GM12874 (cell line): Measurements from ENCODE around the gene C11orf54.
A peak's percentile ranks its signal among the peaks of the same experiment; 100 is the strongest.

ENCODE experiments used
- CTCF ChIP-seq: IDR thresholded peaks from 2 replicates; pipeline ENCODE4 v1.5.1; 2011; ENCODE audit warnings: low read depth, mild to moderate bottlenecking, control low read depth, low read length, moderate library complexity; ENCODE audit not compliant: insufficient read depth

Gene C11orf54

DNA sequence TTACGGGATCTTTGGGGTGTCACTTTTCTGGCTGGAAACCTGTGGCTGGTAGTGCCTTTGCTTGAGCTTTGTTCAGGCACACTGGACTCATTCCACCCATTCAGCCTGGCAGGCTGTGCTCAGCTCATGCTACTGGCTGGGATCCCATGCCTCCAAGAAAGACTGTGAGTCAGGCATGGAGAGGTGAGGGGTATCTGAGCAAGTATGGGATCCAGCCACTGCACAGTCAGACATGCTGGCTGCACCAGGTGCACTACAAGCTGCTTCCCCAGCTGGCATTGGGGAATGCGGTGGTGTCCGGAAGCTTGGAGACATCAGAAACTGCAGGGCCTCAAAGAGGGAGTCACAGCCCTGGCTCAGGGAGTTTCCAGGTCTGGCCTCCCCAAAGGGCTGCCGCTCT, 30.7 kb downstream of the C11orf54 start:
- no peak for TF ChIP-seq CTCF

DNA sequence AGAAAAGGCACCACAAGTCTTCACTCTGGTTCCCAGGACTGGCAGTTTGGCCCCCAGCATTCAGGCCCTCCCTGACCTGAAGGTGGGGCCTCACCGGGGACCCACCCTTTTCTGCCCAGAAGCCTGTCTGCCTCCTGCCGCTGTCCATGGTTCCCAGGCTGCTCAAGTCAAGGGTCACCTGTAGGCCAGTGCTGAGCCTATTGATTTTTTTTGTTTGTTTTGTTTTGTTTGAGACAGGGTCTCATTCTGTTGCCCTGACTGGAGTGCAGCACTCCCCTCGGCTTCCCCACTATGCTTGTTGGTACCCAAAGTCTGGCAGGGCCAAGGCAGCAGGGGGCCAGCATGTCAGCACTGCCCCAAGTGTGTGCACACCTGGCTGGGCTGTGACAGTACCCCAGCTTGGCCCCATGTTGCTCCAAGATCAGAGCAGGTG, 31.6 kb downstream of the C11orf54 start:
- no peak for TF ChIP-seq CTCF

DNA sequence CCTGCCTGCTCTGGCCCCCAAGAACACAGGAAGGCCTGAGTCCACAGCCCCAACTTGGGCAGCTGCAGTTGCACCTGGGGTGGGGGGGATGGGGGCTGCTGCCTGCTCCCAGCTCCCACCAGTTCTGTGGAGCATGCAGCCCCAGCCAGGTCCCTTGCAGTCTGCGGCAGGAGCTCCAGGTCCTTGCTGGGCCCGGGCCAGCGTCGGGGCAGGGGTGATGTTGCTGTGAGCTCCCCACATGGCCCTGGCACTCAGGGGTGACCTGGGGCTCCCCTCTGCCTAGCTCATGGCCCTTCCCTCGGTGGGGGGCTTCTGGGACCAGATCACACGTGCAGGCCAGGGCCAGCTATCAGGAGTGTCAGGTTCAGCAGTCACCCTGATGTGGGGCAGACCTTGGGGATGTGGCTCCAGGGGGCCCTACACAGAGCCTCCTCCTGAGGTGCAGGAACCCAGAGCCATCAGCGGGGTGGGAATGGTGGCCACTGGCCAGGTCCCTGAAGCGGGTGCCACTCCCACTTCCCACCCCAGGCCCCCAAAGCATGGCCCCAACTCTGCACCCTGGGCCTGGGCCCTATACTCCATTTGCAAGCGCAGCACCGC, 32.2 kb downstream of the C11orf54 start:
- TF ChIP-seq CTCF, result no peak

- 0 out of 2 replicates have a peak, but pooled peaks have one; percentile 21 for TF ChIP-seq CTCF
Observed at GRCh38 chr11:93775289-93775688, 33.8 kb downstream of the C11orf54 start.

- TF ChIP-seq CTCF, result no peak
Observed at GRCh38 chr11:93783362-93783761, 41.9 kb downstream of the C11orf54 start.

DNA sequence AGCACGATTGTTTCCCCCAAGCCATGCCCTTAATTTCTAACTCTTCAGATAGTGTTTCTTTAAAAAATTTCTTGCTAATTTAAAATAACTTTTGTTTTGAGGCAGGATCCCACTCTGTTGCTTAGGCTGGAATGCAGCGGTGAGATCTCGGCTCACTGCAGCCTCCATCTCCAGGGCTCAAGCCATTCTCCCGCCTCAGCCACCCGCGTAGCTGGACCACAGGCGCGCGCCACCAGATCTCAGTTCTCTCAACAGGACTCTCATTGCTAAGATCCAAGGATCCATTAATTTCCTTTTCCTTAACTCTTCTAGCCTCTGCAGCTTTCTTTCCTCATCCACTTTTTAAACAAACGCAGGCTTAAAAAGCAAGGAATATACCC, 42.3 kb downstream of the C11orf54 start:
- TF ChIP-seq CTCF, result no peak

- peak; percentile 44 for TF ChIP-seq CTCF
Observed at GRCh38 chr11:93784145-93784934, 42.9 kb downstream of the C11orf54 start, which contains the start of gene MED17. Gene MED17 (plus strand): TSS chr11:93784282. CDS start chr11:93784514, 232 bp downstream.
